B cell (primary cell): ENCODE measurements around the gene CHD2.

Experiments used
- CTCF ChIP-seq: fragments of 200-600 bp; IDR thresholded peaks from one replicate; pipeline ENCODE4 v1.8.0; 2022; ENCODE audit warnings: antibody characterized with exemption, mild to moderate bottlenecking
- EZH2 ChIP-seq: IDR thresholded peaks from 2 replicates; pipeline ENCODE4 v1.6.1; 2012; ENCODE audit warnings: borderline replicate concordance, low read depth, mild to moderate bottlenecking, moderate library complexity, low read length; ENCODE audit not compliant: insufficient read depth, poor library complexity, severe bottlenecking

- TF ChIP-seq CTCF (no peak), EZH2 (no peak)
Observed at GRCh38 chr15:92951800-92952457, 51.8 kb downstream of the CHD2 start.
